Measurements from ENCODE around the gene GABRG3.

GABRG3 gene

DNA sequence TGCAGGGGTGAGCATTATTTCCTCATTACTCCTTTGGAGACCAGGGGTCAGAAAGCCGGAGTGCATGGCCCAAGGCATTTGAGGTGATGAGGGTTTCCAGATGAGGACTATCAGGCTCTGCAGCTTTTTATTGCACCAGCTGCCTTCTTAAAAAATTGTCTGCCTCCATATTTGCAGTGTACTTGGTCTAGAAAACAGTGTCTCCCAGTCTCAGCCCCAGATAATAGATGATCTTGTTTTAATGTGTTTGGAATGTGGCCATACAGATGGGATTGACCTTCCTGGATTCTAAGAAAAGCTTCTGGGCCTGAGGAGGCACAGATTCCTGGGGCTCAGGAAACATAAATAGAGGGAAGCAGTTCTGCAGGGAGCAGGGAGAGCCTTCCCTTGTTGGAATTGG lies 123.3 kb downstream of the GABRG3 start:
- H3K4me3 ChIP-seq (ENCODE audit: low read depth, low read length), result no peak overlapping the region

DNA sequence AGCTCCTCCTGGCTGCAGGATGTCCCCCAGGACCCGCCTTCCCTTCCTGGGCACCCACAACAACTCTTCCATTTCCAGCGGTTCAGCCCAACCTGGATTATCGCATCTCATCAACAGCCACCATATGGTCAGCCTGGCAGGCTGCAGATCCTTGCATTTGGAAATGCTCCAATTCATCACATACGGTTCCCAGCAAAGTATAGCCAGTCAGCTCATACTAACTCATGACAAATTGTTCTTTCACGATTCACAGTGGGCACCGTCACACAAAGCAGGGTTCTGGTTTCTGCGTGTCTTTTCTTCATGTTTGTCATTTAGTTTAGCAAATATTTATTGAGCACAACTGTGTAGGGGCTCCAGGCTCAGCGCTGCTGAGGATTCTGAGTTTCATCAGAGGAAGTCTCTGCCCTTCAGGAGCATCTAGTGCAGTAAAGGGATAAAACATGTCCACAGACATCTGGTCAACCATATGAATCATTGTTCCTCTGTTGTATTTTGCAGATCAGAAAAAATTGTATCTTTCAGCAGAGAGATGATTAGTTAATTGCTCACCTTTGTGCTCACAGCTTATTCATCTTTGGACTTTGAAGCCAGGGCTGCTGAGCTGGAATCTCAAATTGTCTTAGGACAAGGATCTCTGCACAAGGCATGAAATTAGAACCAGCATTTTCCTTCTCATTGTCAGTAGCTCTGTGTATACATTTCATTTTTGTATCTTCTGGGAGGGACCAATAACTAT lies 125.1 kb downstream of the GABRG3 start:
- H3K4me3 ChIP-seq (ENCODE audit: low read depth, low read length), result no peak overlapping the region

DNA sequence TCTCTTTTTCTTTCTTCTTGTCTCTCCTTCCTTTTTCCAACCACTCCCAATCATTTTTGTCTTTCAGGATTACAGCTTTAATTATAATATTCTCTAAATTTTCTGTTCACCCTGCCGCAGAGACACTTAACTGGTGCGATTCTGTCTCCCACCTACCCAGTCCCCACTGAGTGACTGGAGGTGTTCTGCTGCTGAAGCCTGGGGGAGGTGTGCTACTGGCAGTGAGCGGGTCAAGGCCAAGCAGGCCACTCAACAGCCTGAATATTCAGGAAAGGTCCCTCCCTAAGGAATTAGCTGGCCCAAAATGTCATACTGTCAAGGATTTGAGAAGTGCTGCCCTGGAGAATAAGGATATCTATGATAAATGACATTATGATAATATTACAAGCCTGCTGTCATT lies 126.5 kb downstream of the GABRG3 start:
- H3K4me3 ChIP-seq (ENCODE audit: low read depth, low read length), result no peak overlapping the region

DNA sequence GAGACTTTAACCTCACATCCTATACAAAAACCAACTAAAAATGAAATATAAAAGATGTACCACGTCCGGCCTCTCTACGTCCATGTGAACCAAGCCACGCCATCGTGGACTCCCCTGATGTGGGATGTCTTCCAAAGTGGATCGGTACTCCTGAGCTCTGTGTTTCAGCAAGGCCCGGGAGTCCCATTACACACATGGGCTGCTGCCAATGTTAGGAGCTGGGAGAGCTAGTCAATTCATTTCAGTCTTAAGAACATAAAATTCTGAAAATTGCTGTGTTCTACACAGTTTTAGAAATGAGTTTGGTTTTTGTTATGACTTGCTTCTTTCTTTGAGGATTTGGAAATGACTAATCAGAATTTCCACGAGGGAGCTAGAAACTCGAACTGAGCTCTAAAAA lies 131.0 kb downstream of the GABRG3 start:
- H3K4me3 ChIP-seq (ENCODE audit: low read depth, low read length), result no peak overlapping the region

DNA sequence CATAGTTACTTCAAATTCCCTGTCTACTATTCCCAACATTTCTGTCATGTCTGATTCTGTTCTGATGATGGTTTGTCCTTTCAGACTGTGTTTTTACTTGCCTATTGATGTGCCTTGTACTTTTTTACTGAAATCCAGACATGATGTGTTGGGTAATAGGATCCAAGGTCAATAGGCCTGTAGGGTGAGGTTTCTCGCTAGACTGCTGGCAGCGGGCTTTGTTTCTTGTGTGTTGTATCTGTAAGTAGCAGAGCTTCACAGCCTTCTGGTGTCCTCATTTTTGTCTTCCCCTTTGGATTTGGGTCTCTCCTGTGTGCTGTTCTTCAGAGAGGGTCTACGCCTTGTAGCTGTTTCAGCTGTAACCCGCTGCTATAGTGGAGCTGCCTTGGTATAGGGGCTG lies 140.3 kb downstream of the GABRG3 start:
- no peak overlapping the region for H3K4me3 ChIP-seq (ENCODE audit: low read depth, low read length)

DNA sequence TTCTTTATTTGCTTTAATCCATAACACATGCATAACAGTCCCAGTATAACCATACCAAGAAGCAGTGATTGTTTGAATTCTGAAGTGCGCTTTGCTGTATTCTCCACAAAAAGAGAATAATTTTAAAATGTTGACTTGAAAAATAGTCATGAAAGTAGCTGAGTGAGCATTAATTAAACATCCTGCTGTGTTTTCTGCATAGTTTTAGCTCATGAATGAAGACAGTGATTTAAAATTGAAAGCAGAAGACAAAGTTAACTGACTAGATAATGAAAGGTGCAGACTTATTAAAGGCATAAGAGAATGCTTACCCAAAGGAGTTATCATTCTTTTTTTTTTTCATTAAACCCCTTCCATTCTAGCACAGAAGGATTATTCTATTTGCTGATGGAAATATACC lies 143.5 kb downstream of the GABRG3 start:
- no peak overlapping the region for H3K4me3 ChIP-seq (ENCODE audit: low read depth, low read length)

DNA sequence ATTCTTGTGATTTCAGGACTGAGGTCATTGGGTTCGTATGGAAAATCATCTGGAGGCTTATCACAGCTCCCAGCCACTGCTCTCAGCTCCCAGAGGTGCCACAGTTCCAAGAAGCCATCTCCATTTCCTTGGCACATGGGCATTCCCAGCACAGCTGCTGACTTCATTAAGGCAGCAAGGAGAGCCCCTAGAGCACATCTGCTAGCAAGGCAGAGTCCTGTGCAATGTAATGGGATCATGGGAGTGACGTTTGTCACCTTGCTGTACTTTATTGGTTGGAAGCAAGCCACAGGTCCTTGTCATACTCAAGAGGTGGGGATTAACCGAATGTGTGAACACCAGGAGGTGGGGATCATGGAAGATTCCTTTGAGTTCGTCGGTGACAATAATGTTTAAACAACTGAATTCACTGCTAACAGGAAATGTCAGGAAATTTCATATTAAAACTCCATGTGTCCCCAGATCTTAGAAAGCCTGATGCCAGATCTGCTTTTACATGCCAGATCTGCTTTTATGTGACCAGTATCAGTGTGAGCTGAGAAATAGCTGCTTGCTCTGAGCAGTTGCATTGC lies 148.8 kb downstream of the GABRG3 start:
- H3K4me3 ChIP-seq (ENCODE audit: low read depth, low read length), result no peak overlapping the region

DNA sequence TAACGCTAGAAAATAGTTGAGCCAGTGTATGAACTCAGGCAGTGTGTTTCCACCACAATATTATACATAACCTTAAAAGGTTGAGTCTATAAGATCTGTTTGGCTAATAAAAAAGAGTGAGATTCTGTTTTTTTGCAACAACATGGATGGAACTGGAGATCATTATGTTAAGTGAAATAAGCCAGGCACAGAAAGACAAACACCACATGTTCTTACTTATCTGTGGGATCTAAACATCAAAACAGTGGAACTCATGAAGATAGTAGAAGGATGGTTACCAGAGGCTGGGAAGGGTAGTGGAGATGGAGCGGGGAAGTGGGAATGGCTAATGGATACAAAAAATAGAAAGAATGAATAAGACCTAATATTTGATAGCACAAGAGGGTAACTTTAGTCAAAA lies 150.7 kb downstream of the GABRG3 start:
- no peak overlapping the region for H3K4me3 ChIP-seq (ENCODE audit: low read depth, low read length)

DNA sequence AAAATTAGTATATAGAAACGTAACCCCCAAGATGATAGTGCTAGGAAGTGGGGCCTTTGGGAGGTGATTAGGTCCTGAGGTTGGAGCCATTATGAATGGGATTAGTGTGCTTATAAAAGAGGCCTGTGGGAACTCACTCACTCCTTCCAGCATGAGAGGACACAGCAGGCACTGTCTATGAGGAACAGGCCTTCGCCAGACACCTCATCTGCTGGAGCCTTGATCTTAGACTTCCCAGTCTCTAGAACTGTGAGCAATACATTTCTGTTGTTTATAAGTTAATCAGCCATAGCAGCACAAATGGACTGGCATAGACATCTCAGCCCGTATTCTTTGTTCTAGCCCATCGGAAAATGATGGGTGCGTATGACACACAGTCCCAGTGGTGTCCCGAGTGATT lies 152.3 kb downstream of the GABRG3 start:
- no peak overlapping the region for H3K4me3 ChIP-seq (ENCODE audit: low read depth, low read length)

DNA sequence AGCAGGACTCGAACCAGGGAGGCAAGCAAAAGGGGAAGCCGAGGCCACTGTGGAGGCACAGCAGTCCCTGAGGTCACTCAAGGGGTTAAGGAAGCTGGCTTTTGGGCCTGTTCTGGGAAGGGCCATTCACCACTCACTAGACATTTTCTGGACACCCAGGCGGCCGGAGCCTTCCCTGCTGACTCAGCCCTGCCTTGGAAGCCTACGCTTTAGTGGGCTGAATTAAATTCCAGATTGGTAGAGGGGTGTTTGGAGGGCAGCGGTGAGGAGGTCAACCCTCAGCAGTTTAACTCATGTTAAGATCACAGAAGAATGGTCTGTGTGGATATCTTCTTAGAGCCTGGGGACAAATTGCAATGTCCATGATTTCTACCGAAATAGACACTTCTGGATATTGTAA lies 152.8 kb downstream of the GABRG3 start:
- H3K4me3 ChIP-seq (ENCODE audit: low read depth, low read length), result no peak overlapping the region

DNA sequence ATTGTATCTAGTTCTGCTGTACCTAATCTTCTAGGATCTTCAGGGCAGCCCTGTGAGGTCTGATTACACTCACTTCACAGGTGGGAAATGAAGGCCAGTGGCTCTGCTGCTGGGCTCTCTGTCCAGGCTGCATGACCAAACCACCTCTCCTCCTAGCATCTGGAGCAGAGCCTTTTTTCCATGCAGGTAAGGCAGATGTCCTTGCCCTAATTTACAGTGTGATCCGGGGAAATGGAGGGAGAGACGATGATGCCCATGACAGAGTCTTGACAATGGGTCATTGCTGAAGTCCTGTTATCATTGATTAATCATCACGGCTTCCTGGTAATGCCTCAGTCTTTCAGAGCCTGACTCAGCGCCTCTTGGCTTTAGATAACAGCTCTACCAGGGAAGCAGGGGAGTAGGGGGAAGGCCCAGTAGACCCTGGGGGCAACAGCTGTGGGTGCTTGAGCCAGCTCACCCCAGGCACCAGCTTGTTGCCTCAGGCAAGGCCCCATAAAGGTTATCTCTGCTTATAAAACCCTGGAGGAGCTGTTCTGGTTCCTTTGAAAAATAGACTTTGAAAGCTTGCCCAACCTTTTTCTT lies 153.4 kb downstream of the GABRG3 start:
- no peak overlapping the region for H3K4me3 ChIP-seq (ENCODE audit: low read depth, low read length)

DNA sequence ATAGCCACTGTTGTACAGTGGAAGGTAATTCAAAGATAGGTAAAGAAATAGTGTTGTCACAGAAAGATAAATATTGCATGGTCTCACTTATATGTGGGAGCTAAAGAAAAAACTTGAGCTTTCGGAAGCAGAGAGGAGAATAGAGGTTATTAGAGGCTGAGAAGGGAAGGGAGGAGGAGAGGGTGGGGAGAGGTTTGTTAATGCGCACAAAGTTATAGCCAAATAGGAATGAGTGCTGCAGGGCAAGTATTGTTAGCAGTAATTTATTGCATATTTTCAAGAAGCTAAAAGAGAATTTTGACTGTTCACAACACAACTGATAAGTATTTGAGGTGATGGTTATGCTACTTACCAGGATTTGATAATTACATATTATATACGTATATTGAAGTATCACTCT lies 154.2 kb downstream of the GABRG3 start:
- no peak overlapping the region for H3K4me3 ChIP-seq (ENCODE audit: low read depth, low read length)

DNA sequence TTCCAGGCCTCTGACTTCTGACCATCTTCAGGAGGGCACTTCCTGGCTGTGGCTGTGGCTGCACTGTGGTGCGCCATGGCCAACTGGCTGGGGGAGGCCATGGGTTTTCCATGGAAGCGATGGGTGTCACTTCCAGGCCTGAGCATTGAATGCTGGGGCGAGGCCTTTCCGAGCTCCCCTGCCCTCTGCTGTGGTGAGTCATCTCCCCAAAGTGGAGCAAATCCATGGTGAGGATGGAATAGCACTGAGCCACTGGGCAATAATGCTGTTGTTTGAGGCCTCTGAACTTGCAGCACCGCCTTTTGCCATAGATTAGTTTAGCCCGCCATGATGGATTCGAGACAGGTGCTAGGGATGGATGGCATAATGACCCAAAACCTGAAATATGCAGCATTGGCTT lies 155.5 kb downstream of the GABRG3 start:
- no peak overlapping the region for H3K4me3 ChIP-seq (ENCODE audit: low read depth, low read length)

DNA sequence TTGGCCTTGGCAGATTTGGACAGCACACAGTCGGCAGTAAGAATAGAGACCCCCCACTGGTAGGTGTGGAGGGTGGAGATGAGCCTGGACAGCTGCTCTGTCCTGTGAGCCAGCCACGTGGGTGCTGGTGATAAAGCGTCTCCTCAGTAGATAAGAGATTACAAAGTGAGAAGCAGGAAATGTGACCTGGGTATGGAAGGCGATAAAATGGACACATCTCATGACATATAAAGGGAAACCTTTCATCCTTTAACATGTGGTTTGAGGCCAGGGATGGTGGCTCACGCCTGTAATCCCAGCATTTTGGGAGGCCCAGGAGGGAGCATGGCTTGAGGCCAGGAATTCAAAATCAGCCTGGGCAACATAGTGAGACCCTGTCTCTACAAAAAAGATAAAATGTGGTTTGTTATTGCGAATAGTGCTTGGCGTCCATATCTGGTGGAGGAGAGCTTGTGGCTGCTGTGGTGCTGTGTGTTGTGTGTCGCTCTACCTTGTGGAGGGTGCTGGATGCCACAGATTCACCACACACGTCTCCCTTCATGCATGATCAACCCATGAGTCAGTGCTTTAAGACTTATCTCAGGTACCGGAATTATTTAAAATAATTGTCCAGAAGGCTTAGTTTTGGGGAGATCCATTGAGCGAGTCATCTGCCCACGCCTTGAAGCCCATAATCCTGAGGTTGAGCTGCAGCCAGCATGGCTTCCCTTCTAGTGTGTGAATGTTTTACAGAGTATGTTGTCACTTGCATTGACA lies 157.0 kb downstream of the GABRG3 start:
- H3K4me3 ChIP-seq (ENCODE audit: low read depth, low read length), result no peak overlapping the region

DNA sequence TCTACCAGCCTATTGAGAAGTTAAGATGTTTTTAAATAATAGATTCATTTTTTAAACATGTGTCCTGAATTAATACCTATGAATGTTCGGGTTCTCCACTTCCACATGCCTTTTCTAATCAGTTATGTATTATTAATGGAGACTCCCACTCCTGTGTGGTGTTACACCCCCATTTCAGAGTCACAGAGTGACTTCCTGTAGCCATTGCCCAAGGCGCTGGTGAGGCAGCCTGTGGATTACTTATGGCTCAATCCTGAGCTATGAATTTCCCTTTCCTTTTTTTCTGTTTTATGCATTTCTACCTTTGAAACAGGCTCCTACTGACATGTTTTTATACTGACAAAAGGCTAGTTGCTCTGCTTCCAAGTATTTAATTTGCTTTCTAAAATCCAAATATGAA lies 162.3 kb downstream of the GABRG3 start:
- H3K4me3 ChIP-seq (ENCODE audit: low read depth, low read length), result no peak overlapping the region

DNA sequence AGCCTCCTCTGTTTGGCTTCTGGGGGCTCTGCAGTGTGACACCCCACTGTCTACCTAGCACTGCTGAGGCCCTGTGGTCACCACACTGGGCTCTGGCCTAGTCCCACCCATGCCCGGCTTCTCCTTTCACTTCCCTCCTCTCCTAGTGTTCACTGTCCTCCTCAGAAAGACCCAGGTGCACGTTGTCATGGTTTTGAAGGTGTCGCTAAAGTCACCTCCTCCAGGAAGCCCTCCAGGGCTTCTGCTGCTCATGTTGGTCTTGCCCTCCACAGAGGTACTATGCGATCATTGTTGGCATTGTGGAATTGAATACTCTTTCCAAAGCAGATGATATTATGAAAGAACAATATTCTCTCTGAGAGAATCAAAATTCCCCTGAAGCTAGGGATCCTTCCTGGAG lies 163.5 kb downstream of the GABRG3 start:
- no peak overlapping the region for H3K4me3 ChIP-seq (ENCODE audit: low read depth, low read length)

DNA sequence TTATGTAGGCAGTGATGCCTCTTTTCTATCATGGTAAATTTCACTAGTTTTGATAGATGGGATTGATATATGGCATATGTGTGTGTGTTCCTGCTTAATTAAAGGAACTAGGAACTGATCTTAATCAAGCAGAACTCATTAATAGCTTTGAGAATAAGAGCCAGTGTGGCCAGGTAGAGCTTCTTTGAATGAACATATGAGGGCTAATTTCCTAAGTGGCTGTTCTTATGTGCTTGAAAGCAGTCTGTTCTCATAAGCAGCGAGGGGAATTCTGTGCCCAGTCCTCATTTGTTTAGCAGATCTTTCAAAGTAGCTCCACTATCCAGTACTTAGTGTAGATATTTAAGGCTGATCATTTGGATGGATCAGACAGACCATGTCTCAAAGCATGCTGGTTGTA lies 164.2 kb downstream of the GABRG3 start:
- H3K4me3 ChIP-seq (ENCODE audit: low read depth, low read length), result no peak overlapping the region

DNA sequence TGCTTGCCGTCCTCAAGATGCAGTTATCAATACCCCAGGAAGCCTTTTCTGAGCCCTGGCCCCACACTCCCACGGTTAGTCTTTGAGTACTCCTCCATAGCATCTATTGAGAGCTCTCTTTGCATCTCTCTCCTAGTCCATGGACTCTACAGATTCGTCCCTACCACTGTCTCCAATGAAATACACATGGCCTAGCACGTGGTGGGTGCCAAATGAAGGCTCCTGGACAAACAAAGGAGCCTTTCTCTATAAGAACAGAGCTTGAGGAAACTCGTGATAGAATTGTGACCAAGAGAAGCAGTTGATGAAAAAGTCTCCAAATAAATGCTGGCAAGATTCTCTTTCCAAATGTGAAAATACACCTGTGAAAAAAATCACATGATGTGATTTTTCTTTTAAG lies 166.1 kb downstream of the GABRG3 start:
- H3K4me3 ChIP-seq (ENCODE audit: low read depth, low read length), result no peak overlapping the region

DNA sequence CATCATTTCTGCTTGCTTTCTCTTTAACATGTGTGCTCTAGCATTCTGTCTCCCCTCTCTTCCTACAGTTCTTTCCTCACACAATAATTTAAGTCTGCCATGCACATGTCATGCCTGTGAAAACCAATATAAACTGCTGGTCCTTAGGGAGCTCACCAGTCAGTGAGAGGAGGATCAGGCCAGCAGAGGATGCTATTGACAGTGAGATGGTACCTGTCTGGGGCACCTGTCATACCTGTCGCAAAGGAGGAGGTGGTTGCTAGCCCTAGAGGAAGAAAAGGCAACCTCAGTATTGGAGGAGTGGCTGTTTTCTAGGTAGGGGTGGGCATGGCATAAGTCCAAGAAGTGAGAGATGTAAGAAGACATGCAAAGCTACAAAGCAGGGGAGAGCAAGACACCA lies 194.6 kb downstream of the GABRG3 start:
- no peak overlapping the region for H3K4me3 ChIP-seq (ENCODE audit: low read depth, low read length)

DNA sequence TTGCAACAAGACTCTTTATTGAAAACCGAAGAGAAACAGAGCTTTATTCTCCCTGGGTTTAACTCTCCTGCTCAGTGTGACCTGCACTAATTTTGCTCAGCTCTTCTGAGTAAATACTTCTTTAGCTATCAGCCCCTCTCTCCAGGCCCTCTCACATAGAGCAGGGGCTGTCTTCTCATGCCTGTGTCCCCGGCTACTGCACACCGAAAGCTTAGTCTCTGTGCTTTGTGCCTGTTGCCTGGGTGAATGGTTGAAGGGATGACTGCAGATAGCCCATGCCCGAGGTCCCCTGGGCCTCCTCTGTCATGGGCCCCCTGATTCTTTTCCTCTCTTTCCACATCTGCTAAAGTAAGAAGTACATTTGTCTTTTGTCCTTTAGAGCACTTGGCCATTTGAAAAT lies 195.9 kb downstream of the GABRG3 start:
- H3K4me3 ChIP-seq (ENCODE audit: low read depth, low read length), result no peak overlapping the region

DNA sequence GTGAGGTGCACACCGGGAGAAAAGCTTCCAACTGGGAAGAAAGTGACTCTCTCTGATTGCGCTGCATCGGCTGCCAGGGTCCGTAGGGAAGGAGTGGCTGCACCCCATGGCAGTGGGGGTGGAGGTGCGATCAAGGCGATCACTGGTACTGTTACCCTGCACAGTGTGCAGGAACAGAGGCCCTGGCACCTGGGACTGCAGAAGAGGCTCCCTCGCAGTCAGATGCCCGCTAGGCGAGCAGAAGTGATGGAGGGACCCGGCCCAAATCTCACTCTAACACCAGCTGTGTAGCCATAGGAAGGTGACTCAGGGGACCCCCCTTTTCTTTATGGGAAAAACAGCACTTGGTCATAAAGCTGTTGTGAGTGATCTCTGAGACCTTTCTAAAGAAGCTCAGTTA lies 196.8 kb downstream of the GABRG3 start:
- no peak overlapping the region for H3K4me3 ChIP-seq (ENCODE audit: low read depth, low read length)

DNA sequence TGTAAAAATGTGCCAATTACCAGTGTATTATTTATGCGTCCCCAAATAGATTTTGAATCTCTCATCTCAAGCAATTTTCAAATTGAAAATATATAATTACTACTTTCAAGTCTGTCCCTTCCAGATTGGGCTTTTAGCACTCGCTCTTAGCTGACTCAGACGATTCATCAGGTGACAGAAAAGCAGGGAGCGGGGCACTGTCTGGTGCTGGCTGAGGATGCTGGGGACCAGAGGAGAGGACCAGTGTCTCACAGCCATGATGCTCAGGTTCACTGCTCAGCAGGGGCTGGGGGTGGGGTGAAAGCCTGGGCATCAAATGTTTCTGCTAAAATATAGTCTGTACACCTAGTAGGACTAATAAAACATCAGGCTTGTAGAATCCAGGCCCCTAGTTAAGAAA lies 199.9 kb downstream of the GABRG3 start:
- no peak overlapping the region for H3K4me3 ChIP-seq (ENCODE audit: low read depth, low read length)
